UCSD-AML1 (cell line): ENCODE data around the gene UBAP1.
"Not testable (repeated sequence)": the region's sequence is repeated elsewhere in the genome, so short reads cannot be mapped to it uniquely, and the experiment has no call there.

Experiments used
- DNase-seq: peaks from one replicate; lab custom pipeline; 2025; ENCODE audit not compliant: unreplicated experiment; lab: John Stamatoyannopoulos, UW

Gene UBAP1

DNA sequence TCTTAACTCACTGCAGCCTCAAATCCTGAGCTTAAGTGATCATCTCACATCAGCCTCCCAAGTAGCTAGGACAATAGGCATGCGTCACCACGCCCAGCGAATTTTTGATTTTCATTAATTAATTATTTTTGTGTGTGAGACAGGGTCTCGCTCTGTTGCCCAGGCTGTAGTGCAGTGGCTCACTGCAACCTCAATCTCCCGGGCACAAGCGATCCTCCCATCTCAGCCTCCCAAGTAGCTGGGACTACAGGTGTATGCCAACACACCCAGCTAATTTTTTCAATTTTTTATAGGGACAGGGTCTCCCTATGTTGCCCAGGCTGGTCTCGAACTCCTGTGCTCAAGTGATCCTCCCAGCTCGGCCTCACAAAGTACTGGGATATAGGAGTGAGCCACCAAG is 41.4 kb downstream of the UBAP1 start:
- DNase-seq = no peak

DNA sequence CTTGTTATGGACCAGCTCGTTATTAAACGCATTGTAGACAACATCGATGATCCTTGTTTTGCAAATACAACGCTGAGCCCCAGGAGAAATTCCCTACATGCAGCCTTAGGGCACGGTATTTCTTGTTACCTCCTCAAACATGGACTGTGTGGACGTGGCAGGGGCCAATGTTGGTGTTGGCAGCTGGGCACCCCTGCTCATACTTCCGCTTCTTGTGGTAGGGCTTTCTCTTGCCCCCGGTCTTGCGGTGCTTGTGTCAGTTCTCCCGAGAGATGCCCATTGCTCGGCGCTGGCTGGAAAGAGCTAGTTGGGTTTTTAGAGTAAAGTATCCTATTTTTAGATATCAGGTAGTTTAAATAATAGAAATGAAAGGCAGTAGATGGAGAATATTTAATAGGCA is 45.5 kb downstream of the UBAP1 start:
- DNase-seq = no peak

DNA sequence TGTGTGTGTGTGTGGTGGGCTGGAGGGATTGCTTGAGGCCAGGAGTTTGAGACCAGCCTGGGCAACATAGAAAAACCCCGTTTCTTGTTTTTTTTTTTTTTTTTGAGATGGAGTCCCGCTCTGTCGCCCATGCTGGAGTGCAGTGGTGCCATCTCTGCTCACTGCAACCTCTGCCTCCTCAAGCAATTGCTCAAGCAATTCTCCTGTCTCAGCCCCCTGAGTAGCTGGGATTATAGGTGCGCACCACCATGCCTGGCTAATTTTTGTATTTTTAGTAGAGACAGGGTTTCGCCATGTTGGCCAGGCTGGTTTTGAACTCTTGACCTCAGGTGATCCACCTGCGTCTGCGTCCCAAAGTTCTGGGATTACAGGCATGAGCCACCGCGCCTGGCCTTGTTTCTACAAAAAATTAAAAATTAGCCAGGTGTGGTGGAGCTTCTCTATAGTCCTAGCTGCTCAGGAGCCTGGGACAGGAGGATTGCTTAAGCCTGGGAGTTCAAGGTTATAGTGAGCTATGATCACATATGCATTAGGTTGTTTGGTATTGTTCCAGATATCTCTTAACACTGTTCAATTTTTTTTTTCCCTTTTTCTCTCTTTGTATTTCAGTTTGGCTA is 47.4 kb downstream of the UBAP1 start:
- not testable (repeated sequence) for DNase-seq

DNA sequence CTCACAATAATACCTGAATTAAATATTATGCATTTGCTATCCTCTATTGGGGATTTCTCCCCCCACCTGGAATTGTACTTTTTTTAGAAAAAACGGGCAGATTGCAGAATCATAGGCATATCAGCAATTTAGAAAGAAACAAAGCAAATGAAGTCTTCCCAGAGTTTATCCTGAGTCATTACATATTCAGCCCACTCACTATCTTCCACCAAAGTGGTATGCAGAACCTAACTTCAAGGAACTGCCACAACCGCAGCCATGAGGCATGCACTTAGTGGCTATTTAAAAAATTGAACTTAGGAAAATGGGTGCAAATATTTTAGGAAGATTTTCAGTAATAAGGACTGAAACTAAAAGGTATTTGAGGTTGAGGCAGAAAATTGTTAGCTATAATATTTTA is 48.6 kb downstream of the UBAP1 start:
- DNase-seq = no peak

GRCh38 chr9:34230556-34230955 is 51.7 kb downstream of the UBAP1 start:
- no peak for DNase-seq

DNA sequence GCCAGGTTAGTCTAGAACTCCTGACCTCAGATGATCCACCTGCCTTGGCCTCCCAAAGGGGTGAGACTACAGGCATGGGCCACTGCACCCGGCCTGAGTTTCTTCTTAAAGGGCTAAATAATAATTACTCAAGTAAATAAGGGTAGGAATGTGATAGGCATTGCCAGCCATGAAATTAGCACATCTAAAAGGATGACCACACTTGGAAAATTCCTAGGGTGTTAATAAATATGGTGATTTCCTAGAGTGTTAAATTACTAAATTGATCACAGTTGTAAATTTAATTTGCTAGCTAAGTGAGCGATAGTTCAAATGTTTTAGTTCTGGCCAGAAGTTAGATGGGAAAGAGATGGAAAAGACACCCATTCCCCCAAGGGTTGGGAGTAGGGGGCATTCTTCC is 53.4 kb downstream of the UBAP1 start:
- DNase-seq = no peak

- DNase-seq = no peak
Observed at GRCh38 chr9:34233672-34234071, 54.8 kb downstream of the UBAP1 start.

DNA sequence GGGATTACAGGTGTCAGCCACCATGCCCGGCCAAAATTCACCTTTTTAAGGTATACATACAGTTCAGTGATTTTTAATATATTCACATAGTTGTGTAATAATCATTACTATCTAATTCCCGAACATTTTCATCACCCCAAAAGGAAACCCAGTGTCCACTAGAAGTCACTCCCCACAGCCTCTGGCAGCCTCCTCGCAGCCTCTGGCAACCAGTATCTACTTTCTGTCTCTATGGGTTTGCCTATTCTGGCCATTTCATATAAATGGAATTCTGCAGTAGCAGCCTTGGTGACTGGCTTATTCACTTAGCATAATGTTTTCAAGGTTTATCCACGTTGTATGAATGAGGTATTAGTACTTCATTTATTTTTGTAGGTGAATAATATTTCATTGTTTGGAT is 59.0 kb downstream of the UBAP1 start:
- no peak for DNase-seq

DNA sequence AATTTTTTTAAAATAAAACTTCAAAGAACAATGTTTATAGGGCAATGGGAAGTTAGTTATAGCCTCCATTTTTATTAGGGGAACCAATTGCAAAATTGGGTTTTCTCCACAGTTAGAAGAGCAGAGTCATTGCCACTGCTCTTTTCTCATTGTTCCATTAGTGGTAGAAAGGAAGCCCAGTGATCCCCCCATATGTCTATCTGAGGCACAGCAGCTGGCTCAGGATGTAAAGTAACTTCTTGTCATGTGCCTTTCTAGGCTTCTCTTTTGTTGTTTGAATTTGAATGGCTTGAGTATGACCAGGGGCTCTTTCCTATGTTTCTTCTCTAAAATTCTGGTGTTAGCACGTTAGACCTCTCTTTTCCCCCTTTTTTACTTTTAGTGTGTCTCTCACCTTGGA is 61.2 kb downstream of the UBAP1 start:
- DNase-seq = no peak

DNA sequence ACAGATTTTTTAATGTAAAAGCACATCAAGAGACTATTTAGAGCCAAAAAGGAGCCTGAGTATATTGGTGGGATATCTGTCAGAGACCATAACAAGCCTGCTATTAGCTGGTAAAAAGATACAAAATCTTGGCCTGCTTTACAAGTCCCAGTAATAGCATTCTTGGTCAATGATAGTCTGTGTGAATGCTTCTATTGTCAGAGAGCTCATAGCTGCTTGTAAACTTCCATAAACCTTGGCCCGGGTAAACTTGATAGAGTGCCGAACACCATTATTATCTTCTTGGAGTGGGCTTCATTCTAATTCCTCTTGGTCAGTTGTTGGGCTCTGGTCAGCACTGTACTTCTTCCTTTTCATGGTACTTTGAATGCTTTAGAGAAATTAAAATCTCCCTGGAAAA is 64.0 kb downstream of the UBAP1 start:
- DNase-seq = no peak

- not testable (repeated sequence) for DNase-seq
Observed at GRCh38 chr9:34245212-34245611, 66.4 kb downstream of the UBAP1 start.

DNA sequence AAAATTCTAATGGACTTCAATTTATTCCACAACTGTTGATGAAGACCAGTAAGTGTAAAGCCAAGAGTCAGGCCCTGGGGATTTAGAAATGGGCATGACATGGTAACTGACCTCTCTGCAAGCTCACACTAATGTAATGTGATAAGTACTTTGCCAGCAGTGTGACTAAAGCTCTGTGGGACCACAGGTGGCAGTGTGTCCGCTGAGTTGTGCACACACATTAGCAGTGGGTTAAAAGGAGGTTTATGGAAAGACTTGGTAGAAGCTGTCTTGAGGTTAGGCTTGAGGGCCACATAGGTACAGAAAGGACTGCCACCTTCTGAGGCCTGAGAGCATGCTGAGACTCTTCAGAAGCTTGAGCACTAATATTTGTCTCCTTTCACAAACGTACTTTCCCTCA is 67.6 kb downstream of the UBAP1 start:
- DNase-seq = no peak

GRCh38 chr9:34247782-34248181 is 68.9 kb downstream of the UBAP1 start:
- not testable (repeated sequence) for DNase-seq

GRCh38 chr9:34249274-34249673 is 70.4 kb downstream of the UBAP1 start:
- no peak for DNase-seq

GRCh38 chr9:34250721-34251120 is 71.9 kb downstream of the UBAP1 start:
- no peak for DNase-seq

GRCh38 chr9:34252016-34252415 is 73.2 kb downstream of the UBAP1 start:
- no peak for DNase-seq

GRCh38 chr9:34252670-34253459 is 74.0 kb downstream of the UBAP1 start:
- DNase-seq = peak; percentile 62

DNA sequence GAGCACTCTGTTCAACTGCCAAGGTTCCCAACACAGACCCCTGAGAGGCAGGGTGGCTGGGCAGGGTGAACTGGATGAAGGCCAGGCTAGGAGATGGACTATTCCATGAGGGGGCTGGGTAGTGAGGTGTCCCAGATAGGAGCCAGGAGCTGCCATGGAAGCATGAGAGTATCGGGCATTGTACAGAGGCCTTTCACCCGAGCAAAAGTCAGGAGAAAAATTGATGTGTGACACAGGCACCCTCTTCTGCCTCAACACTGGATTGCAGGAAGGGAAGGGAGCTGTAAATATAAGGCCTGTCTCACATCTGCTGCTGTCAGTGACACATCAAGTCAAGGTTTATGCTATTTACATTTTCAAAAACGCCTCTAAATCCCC is 74.6 kb downstream of the UBAP1 start:
- DNase-seq = no peak

DNA sequence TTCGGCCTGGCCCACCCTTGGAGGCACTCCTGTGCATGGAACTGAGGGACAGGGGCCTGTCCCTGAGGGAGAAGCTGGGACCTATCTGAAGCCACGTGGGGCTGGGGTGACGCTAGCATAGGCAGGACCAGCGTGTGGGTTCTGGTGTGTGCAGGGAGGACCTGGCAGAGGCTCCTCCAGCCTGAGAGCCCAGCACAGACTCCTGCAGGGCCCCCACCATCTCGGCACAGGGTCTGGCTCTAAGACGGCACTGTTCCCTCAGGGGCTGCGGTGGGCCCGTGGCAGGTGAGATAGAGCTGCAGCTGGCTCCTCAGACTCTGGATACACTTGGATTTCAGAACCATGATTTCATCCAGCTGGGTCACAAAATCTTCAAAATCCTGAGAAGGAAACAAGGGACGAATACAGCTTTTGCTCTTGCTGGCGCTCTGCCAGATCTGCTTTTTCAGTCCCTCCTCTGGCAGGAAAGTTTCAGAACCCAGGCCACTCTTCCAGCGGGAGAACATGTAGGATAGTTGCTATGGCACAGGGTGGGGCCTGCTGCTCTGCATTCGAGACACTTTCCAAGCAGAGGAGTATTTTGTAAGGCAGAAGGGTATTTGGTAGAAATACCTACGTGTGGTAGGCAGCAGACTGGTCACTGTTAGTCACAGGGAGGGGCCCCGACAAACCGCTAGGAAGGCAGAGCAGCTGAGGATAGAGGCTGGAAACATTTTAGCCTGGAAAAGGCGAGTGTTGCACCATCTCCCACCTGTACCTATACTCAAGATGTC is 75.5 kb downstream of the UBAP1 start:
- no peak for DNase-seq

GRCh38 chr9:34254966-34255825 is 76.4 kb downstream of the UBAP1 start:
- DNase-seq = no peak

DNA sequence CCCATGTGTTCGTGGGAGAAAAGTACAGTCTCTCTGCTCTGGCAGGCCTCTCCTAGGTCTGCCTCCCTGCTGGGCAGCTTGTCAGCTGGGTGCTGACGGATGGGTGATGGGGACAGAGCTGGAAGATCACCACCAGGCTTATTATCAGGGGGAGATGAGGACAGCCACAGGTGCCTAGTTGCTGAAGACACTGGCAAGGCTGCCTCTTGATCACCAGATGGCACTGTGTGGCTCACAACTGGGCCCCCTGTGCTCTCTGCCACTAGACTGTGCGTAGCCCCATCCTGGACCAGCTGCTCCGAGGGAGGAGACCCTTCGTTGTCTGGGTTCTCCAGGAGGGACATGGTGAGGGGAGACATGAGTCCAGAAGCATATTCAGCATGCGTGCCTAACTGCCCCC is 77.3 kb downstream of the UBAP1 start:
- peak; percentile 22 for DNase-seq
